ENCODE measurements around the gene MEGF11. TPM values are rescaled to one million over a fixed set of nuclear protein-coding genes. Genes with fewer than 3 reads are reported as not detected.

Gene MEGF11
- polyA plus RNA-seq, 3 donors = not detected

DNA sequence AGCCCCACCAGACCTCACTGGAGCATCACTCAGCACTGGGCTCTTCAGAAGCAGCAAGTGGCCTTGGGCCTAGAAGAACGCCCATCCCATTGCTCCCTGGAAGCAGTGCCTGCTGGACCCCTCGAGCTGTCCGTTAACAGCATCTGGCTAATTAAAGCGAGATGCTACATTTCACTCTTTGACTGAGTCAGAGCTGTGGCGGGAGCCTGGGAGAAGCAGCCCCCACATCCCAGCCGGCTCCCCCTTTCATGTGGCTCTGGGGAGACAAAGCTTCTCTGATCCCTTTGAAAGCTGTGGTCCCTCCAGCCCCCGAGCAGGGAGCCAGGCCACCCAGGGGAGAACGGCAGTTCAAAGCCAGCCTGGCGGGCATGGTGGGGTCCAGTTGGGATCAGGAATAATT lies 103.7 kb downstream of the MEGF11 start:
- TF ChIP-seq CTCF (IDR thresholded peaks at IDR 0.05) = no peak
- no peaks in the 10 kb centered on the region for H3K79me2 ChIP-seq (ENCODE audit: insufficient read depth, low read length)
- 89% methylated on average over 5 of the region's 9 CpGs for WGBS (ENCODE audit: insufficient coverage)
- Mint-ChIP-seq H3K9me3 (no peaks in the 10 kb centered on the region), H3K27ac (no peak overlapping the region), H3K27me3 (ENCODE audit: low read depth in 3 of 3) (peaks cover 5 to 9% (median 8%) of the 10 kb centered on the region in 3 donors), H3K4me3 (no peak overlapping the region), H3K4me1 (peaks cover 8% of the 10 kb centered on the region), H3K36me3 (no peaks in the 10 kb centered on the region)
- DNase-seq = no peak
- H3K4me1 ChIP-seq (ENCODE audit: control insufficient read depth in 1 of 2, insufficient read depth in 2 of 2, low read length in 2 of 2) = no peaks in the 10 kb centered on the region
- H3K27ac ChIP-seq (ENCODE audit: low read depth in 1 of 2, low read length in 2 of 2) = no peak overlapping the region
- no peaks in the 10 kb centered on the region for H3K36me3 ChIP-seq (replicated peaks in 1 of 2; ENCODE audit: control insufficient read depth in 1 of 2, insufficient read depth in 2 of 2, low read length in 2 of 2)
- no peaks in the 10 kb centered on the region for H3K27me3 ChIP-seq (ENCODE audit: control insufficient read depth in 2 of 2, insufficient read depth in 2 of 2, low read length in 2 of 2)
- H3K4me3 ChIP-seq (replicated peaks in 1 of 3; ENCODE audit: low read depth in 2 of 3, low read length in 3 of 3) = no peak overlapping the region
- H4K20me1 ChIP-seq (ENCODE audit: insufficient read depth, low read length) = no peaks in the 10 kb centered on the region
- no peak overlapping the region for H2AFZ ChIP-seq (ENCODE audit: insufficient read depth, low read depth, low read length, poor library complexity, severe bottlenecking)
- H3K4me2 ChIP-seq (replicated peaks; ENCODE audit: extremely low read depth, low read length, poor library complexity, severe bottlenecking) = no peak overlapping the region
- no peak overlapping the region for H3K9ac ChIP-seq (ENCODE audit: insufficient read depth, low read length, poor library complexity, severe bottlenecking)
- intact Hi-C loops (cut with micrococcal nuclease) = no loop called here
- no peaks in the 10 kb centered on the region for H3K9me3 ChIP-seq (replicated peaks in 1 of 2; ENCODE audit: control insufficient read depth in 1 of 2, insufficient read depth in 1 of 2, low read length in 2 of 2)

GRCh38 chr15:66148187-66148586 lies 105.4 kb downstream of the MEGF11 start:
- Histone ChIP-seq H3K27ac (ENCODE audit: low read depth in 1 of 2, low read length in 2 of 2) (no peak overlapping the region), H3K27me3 (ENCODE audit: control insufficient read depth in 2 of 2, insufficient read depth in 2 of 2, low read length in 2 of 2) (no peaks in the 10 kb centered on the region), H3K4me2 (replicated peaks; ENCODE audit: extremely low read depth, low read length, poor library complexity, severe bottlenecking) (no peak overlapping the region), H4K20me1 (ENCODE audit: insufficient read depth, low read length) (no peaks in the 10 kb centered on the region), H3K9me3 (replicated peaks in 1 of 2; ENCODE audit: control insufficient read depth in 1 of 2, insufficient read depth in 1 of 2, low read length in 2 of 2) (no peaks in the 10 kb centered on the region), H3K79me2 (ENCODE audit: insufficient read depth, low read length) (no peaks in the 10 kb centered on the region), H3K9ac (ENCODE audit: insufficient read depth, low read length, poor library complexity, severe bottlenecking) (no peak overlapping the region), H2AFZ (ENCODE audit: insufficient read depth, low read depth, low read length, poor library complexity, severe bottlenecking) (no peak overlapping the region), H3K4me1 (ENCODE audit: control insufficient read depth in 1 of 2, insufficient read depth in 2 of 2, low read length in 2 of 2) (no peaks in the 10 kb centered on the region), H3K4me3 (replicated peaks in 1 of 3; ENCODE audit: low read depth in 2 of 3, low read length in 3 of 3) (no peak overlapping the region), H3K36me3 (replicated peaks in 1 of 2; ENCODE audit: control insufficient read depth in 1 of 2, insufficient read depth in 2 of 2, low read length in 2 of 2) (no peaks in the 10 kb centered on the region)
- TF ChIP-seq CTCF (IDR thresholded peaks at IDR 0.05) = no peak
- Mint-ChIP-seq H3K4me3 (no peak overlapping the region), H3K9me3 (no peaks in the 10 kb centered on the region), H3K27me3 (ENCODE audit: low read depth in 3 of 3) (peaks cover 5 to 9% (median 8%) of the 10 kb centered on the region in 3 donors), H3K4me1 (peaks cover 8% of the 10 kb centered on the region), H3K36me3 (no peaks in the 10 kb centered on the region), H3K27ac (no peak overlapping the region)
- intact Hi-C loops (cut with micrococcal nuclease) = no loop called here
- no peak for DNase-seq
- no CpG with 5 or more reads among the region's 2 CpGs for WGBS (ENCODE audit: insufficient coverage)
